Breast epithelium (tissue), 3 donors: ENCODE data around the gene PLXND1.

Experiments
- POLR2A ChIP-seq: fragments of 450-650 bp; IDR thresholded peaks from one replicate; pipeline ENCODE4 v1.6.1; 2016; ENCODE audit warnings: antibody characterized with exemption, mild to moderate bottlenecking, moderate library complexity
- POLR2AphosphoS5 ChIP-seq, 3 donors: sonication (generic); formaldehyde crosslinking; IDR thresholded peaks; one replicate each; pipeline ENCODE4 v1.6.1; 2017; ENCODE audit warnings: antibody characterized with exemption in 3 of 3
- TF ChIP-seq, protein P1 (sequence below), 3 donors: fragments of 450-650 bp; IDR thresholded peaks; one replicate each; pipeline ENCODE4 v1.5.1; 2016 to 2017; ENCODE audit warnings: antibody characterized with exemption in 3 of 3, mild to moderate bottlenecking in 3 of 3, moderate library complexity in 3 of 3

DNA sequence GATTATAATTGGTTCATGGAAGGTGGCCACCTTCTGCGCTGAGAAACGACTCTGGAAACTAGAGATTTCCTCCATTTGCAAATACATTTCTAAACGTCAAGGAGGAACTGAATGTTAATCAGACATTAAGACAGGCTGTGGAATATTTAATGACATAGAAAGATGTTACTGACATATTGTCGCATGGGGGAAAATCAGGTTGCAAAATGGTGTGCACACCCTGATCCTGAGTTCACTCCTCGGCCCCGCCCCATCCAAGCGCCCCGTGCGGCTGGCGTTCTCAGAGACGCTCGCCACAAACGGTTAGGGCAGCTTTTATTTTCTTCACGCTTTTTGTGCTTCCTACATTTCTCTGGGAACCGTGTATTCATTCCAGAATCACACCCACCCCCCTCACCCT is 52.8 kb downstream of the PLXND1 start:
- TF ChIP-seq, protein P1, sequence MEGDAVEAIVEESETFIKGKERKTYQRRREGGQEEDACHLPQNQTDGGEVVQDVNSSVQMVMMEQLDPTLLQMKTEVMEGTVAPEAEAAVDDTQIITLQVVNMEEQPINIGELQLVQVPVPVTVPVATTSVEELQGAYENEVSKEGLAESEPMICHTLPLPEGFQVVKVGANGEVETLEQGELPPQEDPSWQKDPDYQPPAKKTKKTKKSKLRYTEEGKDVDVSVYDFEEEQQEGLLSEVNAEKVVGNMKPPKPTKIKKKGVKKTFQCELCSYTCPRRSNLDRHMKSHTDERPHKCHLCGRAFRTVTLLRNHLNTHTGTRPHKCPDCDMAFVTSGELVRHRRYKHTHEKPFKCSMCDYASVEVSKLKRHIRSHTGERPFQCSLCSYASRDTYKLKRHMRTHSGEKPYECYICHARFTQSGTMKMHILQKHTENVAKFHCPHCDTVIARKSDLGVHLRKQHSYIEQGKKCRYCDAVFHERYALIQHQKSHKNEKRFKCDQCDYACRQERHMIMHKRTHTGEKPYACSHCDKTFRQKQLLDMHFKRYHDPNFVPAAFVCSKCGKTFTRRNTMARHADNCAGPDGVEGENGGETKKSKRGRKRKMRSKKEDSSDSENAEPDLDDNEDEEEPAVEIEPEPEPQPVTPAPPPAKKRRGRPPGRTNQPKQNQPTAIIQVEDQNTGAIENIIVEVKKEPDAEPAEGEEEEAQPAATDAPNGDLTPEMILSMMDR (IDR thresholded peaks at IDR 0.05) = no peak
- TF ChIP-seq POLR2A (no peak), POLR2AphosphoS5 (IDR thresholded peaks at IDR 0.05) (no peak)
